Chondrocyte (in vitro differentiated cells): ENCODE measurements around the gene PTPRU. TPM values are rescaled to one million over a fixed set of nuclear protein-coding genes. Genes with fewer than 3 reads are reported as not detected.
A peak's percentile ranks its signal among the peaks of the same experiment; 100 is the strongest.

Source experiments
- DNase-seq: peaks from one replicate; pipeline ENCODE4 v3.0.0; 2021; ENCODE audit warnings: mixed read lengths, low spot score
- H3K27ac Mint-ChIP-seq: one replicate; pipeline ENCODE4 v1.8.0; 2021; ENCODE audit warnings: mild to moderate bottlenecking, moderate library complexity, mixed read lengths; ENCODE audit not compliant: unreplicated experiment
- H3K27me3 Mint-ChIP-seq: 2 replicates; pipeline ENCODE4 v1.8.0; 2021; ENCODE audit warnings: low read depth, mixed read lengths
- H3K36me3 Mint-ChIP-seq: 2 replicates; pipeline ENCODE4 v1.8.0; 2021; ENCODE audit warnings: low read depth, mixed read lengths
- H3K4me1 Mint-ChIP-seq: 2 replicates; pipeline ENCODE4 v1.8.0; 2021; ENCODE audit warnings: low read depth, mild to moderate bottlenecking, mixed read lengths
- H3K4me3 Mint-ChIP-seq: one replicate; pipeline ENCODE4 v1.8.0; 2021; ENCODE audit warnings: mild to moderate bottlenecking, moderate library complexity, mixed read lengths; ENCODE audit not compliant: unreplicated experiment
- H3K9me3 Mint-ChIP-seq: 2 replicates; pipeline ENCODE4 v1.8.0; 2021; ENCODE audit warnings: low read depth, mixed read lengths
- CTCF ChIP-seq: fragments of 200-600 bp; sonication (generic); IDR thresholded peaks from 2 replicates; pipeline ENCODE4 v1.5.0; 2021; ENCODE audit warnings: antibody characterized with exemption, mild to moderate bottlenecking, moderate library complexity
- total RNA-seq: library from RNA; stranded (reverse); gene quantifications from 3 replicates; pipeline ENCODE4 v1.2.1, GENCODE V29; 2021

Gene PTPRU
- total RNA-seq, 1 donor from 2014 or later: 12.6 TPM

DNA sequence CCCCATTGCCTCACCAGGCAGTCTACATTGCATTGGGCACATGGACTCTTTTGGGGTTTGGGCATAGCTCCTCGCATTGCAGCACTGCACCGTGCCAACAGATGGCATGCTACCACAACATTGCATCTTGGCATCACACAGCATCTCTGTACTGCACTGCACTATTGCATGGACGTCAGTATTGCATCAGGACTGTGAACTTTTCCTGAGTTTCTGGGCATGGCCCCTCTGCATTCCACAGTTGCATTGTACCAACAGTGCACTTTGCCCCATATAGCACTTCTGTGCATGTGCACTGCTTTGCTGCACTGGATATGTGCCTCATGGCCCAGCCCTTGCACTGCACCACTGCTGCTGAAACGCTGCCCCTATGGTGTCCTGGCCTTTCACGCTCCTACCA is 9.6 kb downstream of the PTPRU start:
- TF ChIP-seq CTCF: peak; percentile 82
- H3K4me3 Mint-ChIP-seq: no peak overlapping the region
- no peaks in the 10 kb centered on the region for H3K36me3 Mint-ChIP-seq
- H3K27me3 Mint-ChIP-seq: no peaks in the 10 kb centered on the region
- peaks cover 17% of the 10 kb centered on the region for H3K4me1 Mint-ChIP-seq
- no peak for DNase-seq
- no peak overlapping the region for H3K27ac Mint-ChIP-seq
- no peaks in the 10 kb centered on the region for H3K9me3 Mint-ChIP-seq

DNA sequence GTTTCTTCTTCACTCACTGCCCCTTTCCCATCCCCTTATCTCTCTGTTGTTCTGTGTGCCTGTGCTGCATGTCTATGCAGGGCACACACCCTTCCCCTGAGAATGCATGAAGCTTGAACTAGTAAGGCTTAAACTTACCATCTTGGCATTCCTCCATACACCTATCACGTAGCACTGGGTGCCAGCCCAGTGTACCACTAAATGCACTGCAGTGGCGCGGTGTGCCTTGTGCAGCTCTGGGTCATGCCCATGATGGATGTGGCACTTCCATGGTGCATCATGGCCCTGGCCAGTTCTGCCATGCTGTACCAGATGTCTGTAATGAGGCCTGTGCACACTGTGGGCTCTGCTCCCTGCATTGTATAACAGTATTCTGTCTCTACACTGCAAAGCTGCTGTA is 10.7 kb downstream of the PTPRU start:
- no peaks in the 10 kb centered on the region for H3K9me3 Mint-ChIP-seq
- peaks cover 17% of the 10 kb centered on the region for H3K4me1 Mint-ChIP-seq
- H3K27me3 Mint-ChIP-seq: no peaks in the 10 kb centered on the region
- H3K36me3 Mint-ChIP-seq: no peaks in the 10 kb centered on the region
- H3K27ac Mint-ChIP-seq: no peak overlapping the region
- no peak for TF ChIP-seq CTCF
- DNase-seq: no peak
- no peak overlapping the region for H3K4me3 Mint-ChIP-seq

- Mint-ChIP-seq H3K36me3 (no peaks in the 10 kb centered on the region), H3K27ac (no peak overlapping the region), H3K4me1 (peaks cover 17% of the 10 kb centered on the region), H3K9me3 (no peaks in the 10 kb centered on the region), H3K4me3 (no peak overlapping the region), H3K27me3 (no peaks in the 10 kb centered on the region)
- TF ChIP-seq CTCF: no peak
- DNase-seq: no peak
Measured at GRCh38 chr1:29247571-29248273, 11.4 kb downstream of the PTPRU start.

GRCh38 chr1:29248409-29248808 is 12.1 kb downstream of the PTPRU start:
- H3K36me3 Mint-ChIP-seq: no peaks in the 10 kb centered on the region
- H3K4me1 Mint-ChIP-seq: peaks cover 17% of the 10 kb centered on the region
- no peaks in the 10 kb centered on the region for H3K9me3 Mint-ChIP-seq
- H3K4me3 Mint-ChIP-seq: no peak overlapping the region
- no peak for DNase-seq
- no peak overlapping the region for H3K27ac Mint-ChIP-seq
- TF ChIP-seq CTCF: no peak
- H3K27me3 Mint-ChIP-seq: no peaks in the 10 kb centered on the region

DNA sequence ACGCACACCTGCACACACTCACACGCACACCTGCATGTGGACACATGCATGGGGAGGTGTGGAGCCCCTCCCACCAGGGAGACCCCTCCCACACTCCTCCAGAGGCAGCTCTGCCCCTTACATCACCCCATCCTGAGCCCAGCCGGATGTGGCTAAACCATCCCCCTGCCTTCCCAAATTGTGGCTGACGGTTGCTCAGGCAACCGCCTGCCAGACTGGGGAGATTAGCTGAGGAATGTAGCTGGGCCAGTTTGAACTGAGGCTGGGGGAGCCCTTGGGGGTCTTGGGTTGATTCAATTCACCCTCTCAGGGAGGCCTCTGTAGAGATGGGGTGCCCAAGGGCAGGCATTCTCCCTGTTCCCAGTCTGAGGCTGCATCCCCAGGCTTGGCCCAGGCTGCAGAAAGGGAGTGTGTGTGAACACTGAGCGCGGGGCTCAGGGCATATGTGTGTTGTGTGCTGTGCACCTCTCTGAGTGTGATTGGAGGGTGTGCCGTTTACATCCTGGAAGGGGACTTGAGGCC is 12.9 kb downstream of the PTPRU start:
- DNase-seq: peak; percentile 68
- no peak overlapping the region for H3K4me3 Mint-ChIP-seq
- no peaks in the 10 kb centered on the region for H3K36me3 Mint-ChIP-seq
- no peak for TF ChIP-seq CTCF
- H3K4me1 Mint-ChIP-seq: peaks cover 17% of the 10 kb centered on the region
- H3K9me3 Mint-ChIP-seq: no peaks in the 10 kb centered on the region
- H3K27ac Mint-ChIP-seq: no peak overlapping the region
- H3K27me3 Mint-ChIP-seq: no peaks in the 10 kb centered on the region
